ENCODE data around the gene ITPKA. TPM values are rescaled to one million over a fixed set of nuclear protein-coding genes. Genes with fewer than 3 reads are reported as not detected.

Gene ITPKA
- total RNA-seq, 2 donors from 2014 or later, result 0.33 to 0.52 TPM

GRCh38 chr15:41535544-41535943 is 41.9 kb downstream of the ITPKA start:
- H3K9me3 ChIP-seq, result no peaks in the 10 kb centered on the region
- no peak overlapping the region for H3K4me3 ChIP-seq
- H3K4me1 ChIP-seq, result no peaks in the 10 kb centered on the region
- DNase-seq (no peak), ATAC-seq (no peak)
- intact Hi-C loops (cut with DNase I), result no loop called here
- H3K27me3 ChIP-seq, result no peaks in the 10 kb centered on the region
- H3K36me3 ChIP-seq (replicated peaks in 1 of 2; ENCODE audit: insufficient read depth in 1 of 2, low read depth in 2 of 2), result peaks cover 0 to 20% of the 10 kb centered on the region in 2 donors
- 100% methylated on average over 1 of the region's 1 CpG for WGBS, 2 donors
- H3K27ac ChIP-seq, result no peak overlapping the region
- no peak for TF ChIP-seq POLR2A (IDR thresholded peaks at IDR 0.05)
- TF ChIP-seq CTCF (IDR thresholded peaks at IDR 0.05), result no peak

GRCh38 chr15:41536866-41537265 is 43.2 kb downstream of the ITPKA start:
- 89 to 91% methylated on average over 5 to 11 of the region's 11 CpGs for WGBS, 2 donors
- Histone ChIP-seq H3K4me3 (no peak overlapping the region), H3K27ac (no peak overlapping the region), H3K9me3 (no peaks in the 10 kb centered on the region), H3K36me3 (replicated peaks in 1 of 2; ENCODE audit: insufficient read depth in 1 of 2, low read depth in 2 of 2) (peaks cover 0 to 19% of the 10 kb centered on the region in 2 donors), H3K27me3 (no peaks in the 10 kb centered on the region), H3K4me1 (no peaks in the 10 kb centered on the region)
- TF ChIP-seq POLR2A (IDR thresholded peaks at IDR 0.05), result no peak
- ATAC-seq (no peak), DNase-seq (no peak)
- intact Hi-C loops (cut with DNase I), result no loop called here

- intact Hi-C loops (cut with DNase I), result no loop called here
- peaks cover 10% of the 10 kb centered on the region for H3K4me1 ChIP-seq
- H3K9me3 ChIP-seq, result no peaks in the 10 kb centered on the region
- no peak for DNase-seq
- TF ChIP-seq CTCF (IDR thresholded peaks at IDR 0.05) (no peak), POLR2A (IDR thresholded peaks at IDR 0.05) (no peak)
- peak overlapping the region in 3 of 4 donors; percentile 68 to 74 (median 69) for H3K27ac ChIP-seq
- no peak for ATAC-seq
- no peaks in the 10 kb centered on the region for H3K27me3 ChIP-seq
- 4 to 5% methylated on average over 8 of the region's 8 CpGs for WGBS, 2 donors
- peak overlapping the region; percentile 85 to 87 for H3K4me3 ChIP-seq
- H3K36me3 ChIP-seq (replicated peaks in 1 of 2; ENCODE audit: insufficient read depth in 1 of 2, low read depth in 2 of 2), result no peaks in the 10 kb centered on the region
Measured at GRCh38 chr15:41543521-41543870, 49.8 kb downstream of the ITPKA start.

- Histone ChIP-seq H3K27ac (peak overlapping the region in 1 of 4 donors; percentile 68), H3K4me1 (peaks cover 10% of the 10 kb centered on the region), H3K4me3 (no peak overlapping the region), H3K27me3 (no peaks in the 10 kb centered on the region), H3K36me3 (replicated peaks in 1 of 2; ENCODE audit: insufficient read depth in 1 of 2, low read depth in 2 of 2) (no peaks in the 10 kb centered on the region), H3K9me3 (no peaks in the 10 kb centered on the region)
- WGBS, 2 donors, result 70 to 72% methylated on average over 12 to 15 of the region's 15 CpGs
- DNase-seq (peak; percentile 21 to 39 (median 26)), ATAC-seq (no peak)
- intact Hi-C loops (cut with DNase I), result no loop called here
- TF ChIP-seq CTCF (IDR thresholded peaks at IDR 0.05), result no peak
- TF ChIP-seq POLR2A (IDR thresholded peaks at IDR 0.05), result no peak
Measured at GRCh38 chr15:41544650-41545015, 51.0 kb downstream of the ITPKA start.

GRCh38 chr15:41545218-41545617 is 51.5 kb downstream of the ITPKA start:
- no peak for TF ChIP-seq CTCF (IDR thresholded peaks at IDR 0.05)
- no peak for TF ChIP-seq POLR2A (IDR thresholded peaks at IDR 0.05)
- Histone ChIP-seq H3K9me3 (no peaks in the 10 kb centered on the region), H3K4me3 (no peak overlapping the region), H3K36me3 (replicated peaks in 1 of 2; ENCODE audit: insufficient read depth in 1 of 2, low read depth in 2 of 2) (no peaks in the 10 kb centered on the region), H3K27me3 (no peaks in the 10 kb centered on the region), H3K27ac (no peak overlapping the region), H3K4me1 (peaks cover 10% of the 10 kb centered on the region)
- no peak for ATAC-seq
- DNase-seq, result no peak
- intact Hi-C loops (cut with DNase I), result no loop called here
- 81 to 100% methylated on average over 3 of the region's 3 CpGs for WGBS, 2 donors

Data from body of pancreas (tissue), 4 donors.